NCI-H510A (cell line): ENCODE data around the gene USP17L13.
"Not testable (repeated sequence)": the region's sequence is repeated elsewhere in the genome, so short reads cannot be mapped to it uniquely, and the experiment has no call there.

ENCODE experiments used
- DNase-seq: peaks from one replicate; lab custom pipeline; 2025; lab: John Stamatoyannopoulos, UW

Gene USP17L13

GRCh38 chr4:9224596-9224995 lies at the start of gene USP17L13:
TSS of gene USP17L13 (plus strand) at chr4:9224896. CDS start at chr4:9224896, 0 bp downstream.
- not testable (repeated sequence) for DNase-seq

GRCh38 chr4:9210357-9210756 lies 14.3 kb upstream of the USP17L13 start, which contains the start of gene USP17L10:
TSS of gene USP17L10 (plus strand) at chr4:9210657. CDS start at chr4:9210657, 0 bp downstream.
- DNase-seq: not testable (repeated sequence)

- DNase-seq: not testable (repeated sequence)
These were observed 10.0 kb upstream of the USP17L13 start for GRCh38 chr4:9214701-9215100.

GRCh38 chr4:9215105-9215504 lies 9.6 kb upstream of the USP17L13 start, which contains the start of gene USP17L11:
TSS of gene USP17L11 (plus strand) at chr4:9215405. CDS start at chr4:9215405, 0 bp downstream.
- not testable (repeated sequence) for DNase-seq

GRCh38 chr4:9219852-9220251 lies 4.8 kb upstream of the USP17L13 start, which contains the start of gene USP17L12:
TSS of gene USP17L12 (plus strand) at chr4:9220152. CDS start at chr4:9220152, 0 bp downstream.
- DNase-seq: not testable (repeated sequence)

- DNase-seq: not testable (repeated sequence)
These were observed 5.6 kb downstream of the USP17L13 start for GRCh38 chr4:9230249-9230648.

GRCh38 chr4:9234085-9234484 lies 9.4 kb downstream of the USP17L13 start, which contains the start of gene USP17L15:
TSS of gene USP17L15 (plus strand) at chr4:9234385. CDS start at chr4:9234385, 0 bp downstream.
- DNase-seq: not testable (repeated sequence)

GRCh38 chr4:9238461-9238860 lies 13.8 kb downstream of the USP17L13 start:
- not testable (repeated sequence) for DNase-seq

GRCh38 chr4:9243579-9243978 lies 18.9 kb downstream of the USP17L13 start, which contains the start of gene USP17L17:
TSS of gene USP17L17 (plus strand) at chr4:9243879. CDS start at chr4:9243879, 0 bp downstream.
- DNase-seq: not testable (repeated sequence)

GRCh38 chr4:9247953-9248680 lies 23.4 kb downstream of the USP17L13 start, which contains the start of gene USP17L18:
TSS of gene USP17L18 (plus strand) at chr4:9248630. CDS start at chr4:9248630, 0 bp downstream.
- not testable (repeated sequence) for DNase-seq

- DNase-seq: not testable (repeated sequence)
These were observed 28.4 kb downstream of the USP17L13 start, which contains the start of gene USP17L19 for GRCh38 chr4:9253078-9253477. TSS of gene USP17L19 (plus strand) at chr4:9253378. CDS start at chr4:9253378, 0 bp downstream.

GRCh38 chr4:9257824-9258223 lies 33.1 kb downstream of the USP17L13 start, which contains the start of gene USP17L20:
TSS of gene USP17L20 (plus strand) at chr4:9258124. CDS start at chr4:9258124, 0 bp downstream.
- DNase-seq: not testable (repeated sequence)

- DNase-seq: not testable (repeated sequence)
These were observed 37.9 kb downstream of the USP17L13 start, which contains the start of gene USP17L21 for GRCh38 chr4:9262572-9262971. TSS of gene USP17L21 (plus strand) at chr4:9262872. CDS start at chr4:9262872, 0 bp downstream.

GRCh38 chr4:9267319-9267718 lies 42.6 kb downstream of the USP17L13 start, which contains the start of gene USP17L22:
TSS of gene USP17L22 (plus strand) at chr4:9267619. CDS start at chr4:9267619, 0 bp downstream.
- DNase-seq: not testable (repeated sequence)

GRCh38 chr4:9271719-9272118 lies 47.0 kb downstream of the USP17L13 start:
- DNase-seq: not testable (repeated sequence)
